ENCODE data around the gene AKT2.
"Not testable (repeated sequence)": the region's sequence is repeated elsewhere in the genome, so short reads cannot be mapped to it uniquely, and the experiment has no call there.

Gene AKT2

DNA sequence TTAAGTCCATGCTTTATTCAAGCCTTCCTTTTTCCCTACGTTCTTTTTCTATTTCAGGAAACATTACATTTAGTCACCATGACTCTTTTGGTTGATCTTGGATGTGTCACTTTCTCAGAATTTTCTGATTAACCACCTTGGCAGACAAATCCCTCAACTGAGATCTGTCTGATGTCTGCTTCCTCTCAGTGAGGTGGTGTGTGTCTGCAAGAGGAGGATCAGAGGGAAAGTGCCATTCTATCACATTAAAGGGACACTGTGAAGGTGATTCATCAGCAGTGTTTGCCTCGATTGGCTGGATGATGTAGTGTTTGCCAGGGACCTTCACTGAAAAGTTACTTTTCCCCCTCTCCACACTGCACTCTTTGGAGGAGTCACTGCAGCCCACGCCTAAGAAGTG, 55.7 kb downstream of the AKT2 start:
- no peaks in the 10 kb centered on the region for H3K9me3 Mint-ChIP-seq
- peaks cover 4% of the 10 kb centered on the region for H3K36me3 Mint-ChIP-seq
- H3K27ac Mint-ChIP-seq, result peak overlapping the region; percentile 39
- H3K4me1 Mint-ChIP-seq, result peaks cover 40% of the 10 kb centered on the region
- no peak overlapping the region for H3K4me3 Mint-ChIP-seq
- H3K27me3 Mint-ChIP-seq, result peaks cover 14% of the 10 kb centered on the region

DNA sequence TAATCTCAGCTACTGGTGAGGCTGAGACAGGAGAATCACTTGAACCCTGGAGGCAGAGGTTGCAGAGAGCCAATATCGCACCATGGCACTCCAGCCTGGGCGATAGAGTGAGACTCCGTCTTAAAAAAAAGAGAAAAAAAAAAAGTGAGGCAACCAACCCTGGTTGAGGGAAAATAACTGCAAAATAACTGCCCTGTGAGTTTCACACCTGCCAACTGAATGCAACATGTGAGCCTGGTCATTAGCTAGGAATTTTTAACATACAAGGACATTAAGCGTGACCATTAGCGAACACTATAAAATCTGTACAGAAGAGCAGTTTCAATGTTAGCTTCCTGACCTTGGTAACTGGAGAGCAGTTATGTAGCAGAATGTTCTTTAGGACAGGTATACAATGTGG, 56.3 kb downstream of the AKT2 start:
- no peak overlapping the region for H3K27ac Mint-ChIP-seq
- no peaks in the 10 kb centered on the region for H3K9me3 Mint-ChIP-seq
- H3K4me3 Mint-ChIP-seq, result no peak overlapping the region
- H3K27me3 Mint-ChIP-seq, result peaks cover 17% of the 10 kb centered on the region
- H3K4me1 Mint-ChIP-seq, result peaks cover 40% of the 10 kb centered on the region
- H3K36me3 Mint-ChIP-seq, result peaks cover 4% of the 10 kb centered on the region

DNA sequence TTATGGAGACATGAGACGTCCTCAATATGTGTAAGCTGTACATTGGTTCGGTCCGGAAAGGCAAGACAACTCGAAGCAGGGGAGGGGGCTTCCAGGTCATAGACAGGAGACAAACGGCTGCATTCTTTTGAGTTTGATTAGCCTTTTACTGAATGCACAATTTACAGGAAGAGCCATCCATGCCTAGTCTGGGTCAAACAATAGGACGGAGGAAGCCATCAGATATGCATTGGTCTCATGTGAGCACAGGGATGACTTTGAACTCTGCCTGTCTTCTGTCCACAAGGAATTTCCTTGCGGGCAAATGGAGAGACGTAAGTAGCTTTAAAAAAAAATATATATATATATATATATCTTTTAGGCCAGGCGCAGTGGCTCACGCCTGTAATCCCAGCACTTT, 56.8 kb downstream of the AKT2 start:
- no peaks in the 10 kb centered on the region for H3K9me3 Mint-ChIP-seq
- H3K27me3 Mint-ChIP-seq, result peaks cover 17% of the 10 kb centered on the region
- no peak overlapping the region for H3K4me3 Mint-ChIP-seq
- H3K36me3 Mint-ChIP-seq, result peaks cover 4% of the 10 kb centered on the region
- H3K4me1 Mint-ChIP-seq, result peaks cover 40% of the 10 kb centered on the region
- no peak overlapping the region for H3K27ac Mint-ChIP-seq

DNA sequence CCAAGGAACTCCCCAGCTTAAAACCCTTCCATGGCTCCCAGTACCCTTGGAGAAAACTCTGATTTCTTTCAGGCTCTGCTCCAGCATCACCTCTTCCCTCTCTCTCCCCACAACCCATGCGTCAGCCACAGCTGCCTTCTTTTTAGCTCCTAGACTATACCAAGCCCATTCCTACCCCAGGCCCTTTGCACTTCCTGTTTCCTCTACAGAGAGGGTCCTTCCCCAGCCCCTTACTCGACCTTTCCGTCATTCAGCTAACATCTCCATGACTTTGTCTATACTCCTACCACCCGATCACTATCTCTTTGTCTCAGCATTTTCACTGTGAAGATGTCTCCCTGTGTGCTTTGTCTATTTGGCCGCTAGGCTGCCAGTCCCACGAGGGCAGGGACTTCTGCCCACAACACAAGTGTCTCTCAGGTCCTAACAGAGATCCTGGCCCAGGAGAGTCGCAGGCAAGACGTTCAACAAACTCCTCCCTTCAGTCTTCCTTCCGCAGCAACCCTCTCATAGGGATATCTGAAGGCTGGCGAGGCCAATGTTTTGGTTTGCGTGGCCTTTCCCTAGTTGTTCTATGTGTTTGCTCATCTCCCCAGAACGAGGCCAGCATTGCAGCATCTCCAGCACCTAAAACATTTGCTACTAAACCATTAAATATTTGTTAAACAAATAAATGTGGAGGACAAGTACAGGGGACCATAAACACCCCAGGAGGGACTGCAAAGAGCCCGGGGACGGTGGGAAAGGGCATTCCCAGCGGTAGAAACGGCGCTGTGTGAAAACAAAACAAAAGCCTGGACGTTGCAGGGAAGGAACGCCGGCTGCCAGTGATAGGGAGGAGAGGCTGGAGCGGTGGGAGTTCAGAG, 59.5 kb downstream of the AKT2 start:
- H3K36me3 Mint-ChIP-seq, result peaks cover 6% of the 10 kb centered on the region
- H3K4me1 Mint-ChIP-seq, result peaks cover 45% of the 10 kb centered on the region
- H3K9me3 Mint-ChIP-seq, result peaks cover 5% of the 10 kb centered on the region
- H3K4me3 Mint-ChIP-seq, result peak overlapping the region; percentile 56
- peak overlapping the region; percentile 19 for H3K27ac Mint-ChIP-seq
- H3K27me3 Mint-ChIP-seq, result peaks cover 23% of the 10 kb centered on the region

DNA sequence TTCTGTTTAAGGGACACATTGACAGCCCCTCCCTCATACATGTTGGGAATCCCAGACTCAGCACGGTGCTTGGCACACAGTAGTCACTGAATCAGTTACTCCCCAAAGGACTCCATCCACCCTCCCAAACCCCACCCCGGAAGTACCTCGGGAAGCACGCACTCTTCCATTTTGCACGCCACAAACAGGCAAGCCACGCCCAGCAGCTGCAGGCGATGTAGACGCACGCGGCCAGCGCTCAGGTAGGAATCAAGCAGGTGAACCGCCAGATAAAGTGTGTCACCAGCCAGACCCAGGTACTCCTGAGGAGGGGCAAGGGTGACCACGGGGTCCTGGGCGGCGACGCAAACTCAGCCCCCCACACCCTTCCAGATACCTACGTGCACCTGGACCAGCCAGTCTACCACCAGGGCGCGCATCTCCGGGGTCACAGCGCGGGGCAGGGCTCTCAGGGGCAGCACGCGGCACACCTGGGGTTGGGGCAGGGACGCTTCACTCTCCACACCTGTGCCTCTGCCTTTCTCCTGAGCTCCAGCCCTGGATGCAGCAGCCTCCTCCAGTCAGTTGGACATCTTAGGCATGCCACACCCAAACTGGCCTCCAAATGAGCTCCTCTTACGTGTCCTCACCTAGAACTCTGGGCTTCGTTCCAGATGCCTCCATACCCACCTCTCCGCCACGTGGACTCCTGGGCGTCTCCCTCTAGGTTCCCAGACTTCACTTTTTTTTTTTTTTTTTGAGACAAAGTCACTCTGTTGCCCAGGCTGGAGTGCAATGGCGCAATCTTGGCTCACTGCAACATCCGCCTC, 60.6 kb downstream of the AKT2 start:
- peaks cover 5% of the 10 kb centered on the region for H3K9me3 Mint-ChIP-seq
- no peak overlapping the region for H3K4me3 Mint-ChIP-seq
- peaks cover 27% of the 10 kb centered on the region for H3K27me3 Mint-ChIP-seq
- peaks cover 6% of the 10 kb centered on the region for H3K36me3 Mint-ChIP-seq
- H3K27ac Mint-ChIP-seq, result no peak overlapping the region
- peaks cover 41% of the 10 kb centered on the region for H3K4me1 Mint-ChIP-seq

DNA sequence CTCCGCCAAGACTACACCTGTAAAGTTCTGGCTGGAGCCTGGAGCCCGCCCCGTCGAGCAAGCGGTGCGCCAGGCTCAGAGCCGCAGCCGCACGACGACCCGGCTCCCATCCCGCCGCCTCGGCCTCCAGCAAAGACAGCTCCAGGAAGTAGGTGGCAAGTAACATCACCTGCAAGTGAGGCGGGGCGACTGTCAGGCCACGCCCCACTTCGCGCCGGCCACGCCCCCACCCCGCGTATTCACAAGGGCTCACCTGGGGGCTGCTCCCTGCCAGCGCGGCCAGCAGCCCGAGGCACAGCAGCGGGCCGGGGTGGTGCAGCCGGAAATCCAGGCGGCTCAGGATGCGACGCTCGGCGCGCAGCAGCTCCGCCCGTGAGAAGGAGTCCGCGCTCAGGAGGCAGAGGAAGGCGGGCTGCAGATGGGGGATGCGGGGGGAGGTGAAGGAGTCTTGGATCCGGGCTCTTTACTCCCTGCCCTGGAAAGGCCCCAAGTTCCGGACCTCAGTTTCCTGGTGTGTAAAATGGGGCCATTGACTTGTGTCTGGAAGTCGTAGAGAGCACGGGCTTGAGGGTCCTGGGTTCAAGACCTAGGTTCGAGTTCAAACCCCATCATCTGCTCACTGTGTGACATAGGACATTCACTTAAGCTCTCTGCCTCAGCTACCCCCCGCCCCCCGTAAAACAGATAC, 61.9 kb downstream of the AKT2 start:
- H3K27ac Mint-ChIP-seq, result no peak overlapping the region
- peaks cover 6% of the 10 kb centered on the region for H3K36me3 Mint-ChIP-seq
- H3K9me3 Mint-ChIP-seq, result peaks cover 5% of the 10 kb centered on the region
- H3K27me3 Mint-ChIP-seq, result peaks cover 34% of the 10 kb centered on the region
- peaks cover 31% of the 10 kb centered on the region for H3K4me1 Mint-ChIP-seq
- H3K4me3 Mint-ChIP-seq, result no peak overlapping the region

DNA sequence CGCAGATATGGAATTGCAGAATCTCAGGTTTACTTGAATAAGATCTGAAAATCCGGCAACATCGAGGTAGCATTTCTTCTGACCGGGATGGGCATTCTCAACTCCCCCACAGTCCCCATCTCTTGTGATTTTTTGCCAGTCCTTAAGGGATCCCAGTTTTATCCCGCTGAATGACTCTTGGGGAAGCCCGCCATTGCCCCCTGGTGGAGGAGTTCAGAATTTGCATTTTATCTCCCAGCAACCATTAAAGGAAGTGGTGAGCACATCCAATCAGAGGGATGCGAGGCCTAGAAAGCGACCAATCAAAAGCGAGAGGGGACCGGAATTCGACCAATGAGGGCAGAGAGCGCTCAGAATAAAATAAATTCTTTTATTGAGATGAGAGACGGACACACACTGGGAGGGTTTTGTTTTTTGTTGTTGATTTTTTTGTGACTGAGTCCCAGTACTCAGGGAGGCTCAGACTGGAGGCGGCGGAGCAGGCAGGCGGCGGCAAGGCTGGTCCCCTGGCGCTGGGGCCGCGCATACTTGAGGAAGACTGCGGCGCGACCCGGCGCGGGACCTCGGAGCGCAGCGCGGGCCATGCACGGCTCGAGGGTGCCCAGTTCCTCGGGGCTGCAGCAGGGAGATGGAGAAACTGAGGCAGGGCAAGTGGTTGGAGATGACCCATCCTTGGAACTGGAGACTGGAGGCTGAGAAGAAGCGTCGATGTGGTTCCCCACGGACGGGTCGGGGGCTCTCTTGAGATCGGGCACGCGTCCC, 63.1 kb downstream of the AKT2 start:
- H3K4me3 Mint-ChIP-seq, result peak overlapping the region; percentile 7
- H3K36me3 Mint-ChIP-seq, result peaks cover 6% of the 10 kb centered on the region
- peak overlapping the region; percentile 48 for H3K27ac Mint-ChIP-seq
- peaks cover 5% of the 10 kb centered on the region for H3K9me3 Mint-ChIP-seq
- H3K4me1 Mint-ChIP-seq, result peaks cover 25% of the 10 kb centered on the region
- peaks cover 36% of the 10 kb centered on the region for H3K27me3 Mint-ChIP-seq

DNA sequence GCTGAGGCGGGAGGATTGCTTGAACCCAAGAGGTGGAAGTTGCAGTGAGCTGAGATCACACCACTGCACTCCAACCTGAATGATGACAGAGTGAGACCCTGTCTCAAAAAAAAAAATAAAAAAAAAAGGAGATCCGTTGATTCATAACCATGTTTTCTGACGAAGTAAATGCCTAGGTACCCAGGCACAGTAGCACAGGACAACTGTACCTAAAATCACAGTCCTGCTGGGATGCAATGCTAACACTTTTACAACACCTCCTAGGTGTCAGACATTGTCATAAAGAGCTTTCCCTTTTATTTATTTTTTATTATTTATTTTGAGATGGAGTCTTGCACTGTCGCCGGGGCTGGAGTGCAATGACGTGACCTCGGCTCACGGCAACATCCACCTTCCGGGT, 64.5 kb downstream of the AKT2 start:
- peaks cover 37% of the 10 kb centered on the region for H3K27me3 Mint-ChIP-seq
- peaks cover 6% of the 10 kb centered on the region for H3K36me3 Mint-ChIP-seq
- H3K9me3 Mint-ChIP-seq, result peaks cover 5% of the 10 kb centered on the region
- peaks cover 20% of the 10 kb centered on the region for H3K4me1 Mint-ChIP-seq
- no peak overlapping the region for H3K27ac Mint-ChIP-seq
- no peak overlapping the region for H3K4me3 Mint-ChIP-seq

DNA sequence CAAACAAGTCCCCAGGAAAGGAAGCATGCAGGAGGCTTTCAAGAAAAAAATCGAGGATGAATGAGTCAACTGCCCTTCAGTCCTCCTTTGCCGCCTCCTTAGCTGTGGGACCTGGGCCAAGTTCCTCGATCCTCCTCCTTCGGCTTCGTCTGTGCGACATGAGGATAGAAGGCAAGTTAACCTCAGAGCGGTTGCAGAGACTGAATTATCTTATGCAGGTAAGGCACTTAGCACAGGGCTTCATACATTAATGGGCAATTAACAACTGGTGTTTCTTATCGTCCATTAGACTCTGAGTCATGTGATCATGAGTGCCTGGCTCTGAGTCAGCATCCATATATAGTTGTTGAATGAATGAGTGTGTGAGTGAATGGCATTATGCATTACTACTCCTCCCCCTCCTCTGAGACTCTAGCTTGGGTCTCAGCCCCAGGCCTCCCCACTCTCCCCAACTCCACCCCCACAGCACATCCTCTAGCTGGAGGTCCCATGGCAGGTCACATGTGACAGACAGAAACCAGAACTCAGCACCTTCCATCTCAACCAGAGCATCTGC, 65.3 kb downstream of the AKT2 start:
- H3K4me3 Mint-ChIP-seq, result no peak overlapping the region
- peaks cover 2% of the 10 kb centered on the region for H3K36me3 Mint-ChIP-seq
- no peak overlapping the region for H3K27ac Mint-ChIP-seq
- H3K4me1 Mint-ChIP-seq, result peaks cover 15% of the 10 kb centered on the region
- H3K9me3 Mint-ChIP-seq, result peaks cover 5% of the 10 kb centered on the region
- H3K27me3 Mint-ChIP-seq, result peaks cover 31% of the 10 kb centered on the region

DNA sequence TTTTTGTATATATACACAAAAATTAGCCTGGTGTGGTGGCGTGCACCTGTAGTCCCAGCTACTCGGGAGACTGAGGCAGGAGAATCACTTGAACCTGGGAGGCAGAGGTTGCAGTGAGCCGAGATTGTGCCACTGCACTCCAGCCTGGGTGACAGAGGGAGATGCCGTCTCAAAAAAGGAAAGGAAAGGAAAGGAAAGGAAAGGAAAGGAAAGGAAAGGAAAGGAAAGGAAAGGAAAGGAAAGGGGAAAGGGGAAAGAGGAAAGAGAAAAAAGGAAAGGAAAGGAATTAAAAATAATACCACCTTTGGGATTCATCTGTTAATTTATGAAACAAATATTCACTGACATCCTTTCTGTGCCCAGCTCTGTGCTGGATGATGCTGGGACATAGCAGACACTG, 66.1 kb downstream of the AKT2 start:
- peaks cover 15% of the 10 kb centered on the region for H3K4me1 Mint-ChIP-seq
- not testable (repeated sequence) for H3K4me3 Mint-ChIP-seq, H3K9me3 Mint-ChIP-seq, H3K36me3 Mint-ChIP-seq, H3K27ac Mint-ChIP-seq
- peaks cover 27% of the 10 kb centered on the region for H3K27me3 Mint-ChIP-seq

DNA sequence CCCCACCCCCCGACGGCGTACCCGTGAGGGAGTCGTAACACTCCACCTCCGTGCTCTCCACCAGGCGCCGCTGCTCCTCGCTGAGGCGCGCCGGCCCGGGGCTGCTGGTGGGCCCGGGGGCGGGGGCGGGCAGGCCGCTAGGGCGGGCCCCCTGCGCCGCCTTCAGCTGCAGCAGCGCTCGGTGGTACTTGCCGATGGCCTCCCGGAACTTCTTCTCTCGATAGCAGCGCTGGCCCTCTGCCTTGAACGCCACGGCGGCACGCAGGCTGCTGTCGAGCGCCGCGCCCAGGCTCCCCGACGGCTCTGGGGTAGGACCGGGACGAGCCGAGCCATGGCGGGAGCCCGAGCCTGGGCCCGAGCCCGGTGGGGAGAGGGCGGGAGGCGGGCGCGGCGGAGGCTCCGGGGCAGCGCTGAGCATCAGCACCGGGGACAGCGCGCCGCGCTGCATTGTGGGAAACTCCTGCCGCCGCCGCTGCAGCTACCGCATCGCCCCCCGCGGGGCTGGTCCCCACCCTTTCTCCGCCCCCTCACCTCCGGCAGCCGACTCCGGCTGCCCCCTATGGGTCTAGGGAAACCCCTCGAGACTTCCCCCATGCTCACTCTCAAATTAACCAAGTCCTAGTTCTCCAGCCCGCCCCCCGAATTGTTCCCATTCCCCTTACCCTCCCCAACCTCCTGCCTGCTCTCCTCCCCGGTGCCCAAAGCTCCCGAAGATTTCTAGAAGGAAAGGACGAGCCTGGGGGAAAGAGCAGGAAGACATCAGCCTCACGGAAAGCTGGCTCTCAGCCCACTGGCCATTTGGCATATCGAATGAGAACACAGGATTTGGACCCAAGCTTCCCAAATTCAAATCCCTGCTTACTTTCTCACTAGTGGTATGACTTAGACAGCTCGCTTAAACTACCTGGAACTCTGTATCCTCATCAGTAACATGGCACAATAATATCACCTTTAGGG, 66.9 kb downstream of the AKT2 start, which contains the start of gene TTC9B:
Gene TTC9B, minus strand, starts transcription at position 451 of the 957 bp plus-strand sequence. Its CDS starts 3 bp downstream, at position 448.
- Mint-ChIP-seq H3K36me3 (peaks cover 2% of the 10 kb centered on the region), H3K27ac (no peak within 1 kb of the TSS), H3K4me3 (no peak within 1 kb of the TSS), H3K27me3 (peaks cover 27% of the 10 kb centered on the region), H3K4me1 (peaks cover 15% of the 10 kb centered on the region), H3K9me3 (peaks cover 5% of the 10 kb centered on the region)

DNA sequence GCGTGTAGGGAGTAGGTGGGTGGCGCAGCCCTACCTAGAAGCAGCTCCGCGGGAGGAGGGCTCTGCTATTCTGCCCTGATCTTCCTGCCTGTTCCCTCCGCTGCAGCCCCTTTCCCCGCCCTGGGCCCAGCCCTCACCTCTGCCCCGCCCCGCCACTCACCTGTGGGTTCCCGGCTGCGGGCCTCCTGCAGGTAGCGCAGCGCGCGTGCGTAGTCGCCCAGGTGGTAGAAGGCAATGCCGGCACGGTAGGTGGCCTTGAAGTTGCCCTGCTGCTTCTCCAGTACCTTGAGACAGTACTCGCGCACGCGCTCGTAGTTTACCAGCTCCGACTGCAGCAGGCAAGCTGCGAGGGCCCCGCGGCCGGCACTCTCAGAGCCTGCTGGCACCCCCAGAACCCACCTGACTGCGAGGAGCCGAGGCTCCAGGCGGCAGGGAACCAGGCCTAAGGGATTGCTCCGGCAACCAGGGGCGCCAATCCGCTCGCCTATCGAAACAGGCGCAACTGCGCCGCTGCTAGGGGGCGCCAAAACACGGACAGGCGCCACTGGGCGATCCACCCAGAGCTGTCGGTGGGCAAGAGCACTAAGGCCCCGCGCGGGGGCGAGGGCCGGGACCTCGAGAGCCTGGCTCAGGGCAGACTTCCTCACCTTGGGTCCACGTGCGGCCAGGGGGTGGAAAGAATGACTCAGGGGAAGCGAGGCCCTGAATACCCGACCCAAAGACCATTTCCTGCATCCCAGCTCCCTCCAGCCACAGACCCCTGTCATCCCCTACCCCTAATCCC, 67.9 kb downstream of the AKT2 start:
- Mint-ChIP-seq H3K4me3 (no peak overlapping the region), H3K27me3 (peaks cover 27% of the 10 kb centered on the region), H3K4me1 (peaks cover 15% of the 10 kb centered on the region), H3K9me3 (peaks cover 5% of the 10 kb centered on the region), H3K27ac (no peak overlapping the region), H3K36me3 (peaks cover 3% of the 10 kb centered on the region)

DNA sequence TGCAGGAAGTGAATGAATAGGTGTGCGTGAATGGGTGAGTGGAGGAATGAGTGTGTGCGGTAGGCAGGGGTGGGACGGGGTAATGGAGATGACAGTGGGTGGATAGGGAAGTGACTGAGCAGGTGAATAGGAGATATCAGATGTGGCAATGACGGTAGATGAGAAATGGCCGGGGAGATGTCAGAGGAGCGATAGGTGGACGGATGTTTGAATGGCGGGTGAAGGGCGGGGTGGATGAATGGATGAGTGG, 68.4 kb downstream of the AKT2 start:
- Mint-ChIP-seq H3K4me3 (no peak overlapping the region), H3K27ac (no peak overlapping the region), H3K4me1 (peaks cover 10% of the 10 kb centered on the region), H3K27me3 (peaks cover 24% of the 10 kb centered on the region), H3K9me3 (no peaks in the 10 kb centered on the region), H3K36me3 (peaks cover 1% of the 10 kb centered on the region)

Data from activated naive CD4-positive, alpha-beta T cell treated with anti-CD3 and anti-CD28 coated beads, Interleukin-2, amount 50 U/mL, for 24 hours (primary cell).